ENCODE measurements around the gene CT45A9.

DNA sequence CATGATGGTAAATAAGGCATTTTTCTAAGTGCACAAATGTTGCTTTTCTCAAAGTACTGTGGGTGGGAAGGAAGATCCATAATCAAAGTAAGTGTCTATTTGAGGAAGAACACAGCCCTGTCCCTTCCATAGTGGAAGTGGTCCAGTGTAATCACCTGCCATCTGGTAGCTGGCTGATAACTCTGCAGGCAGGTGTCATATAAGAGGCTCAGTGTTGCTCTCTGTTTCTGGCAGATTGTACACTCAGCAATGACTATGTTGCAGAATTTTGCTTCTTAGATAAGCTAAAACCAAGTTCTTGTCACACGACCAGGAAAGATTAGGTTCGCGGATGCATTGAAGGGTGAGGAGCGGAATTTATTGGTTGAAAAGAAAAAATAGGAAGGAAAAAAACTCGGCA lies 42.8 kb upstream of the CT45A9 start:
- TF ChIP-seq, protein P1, sequence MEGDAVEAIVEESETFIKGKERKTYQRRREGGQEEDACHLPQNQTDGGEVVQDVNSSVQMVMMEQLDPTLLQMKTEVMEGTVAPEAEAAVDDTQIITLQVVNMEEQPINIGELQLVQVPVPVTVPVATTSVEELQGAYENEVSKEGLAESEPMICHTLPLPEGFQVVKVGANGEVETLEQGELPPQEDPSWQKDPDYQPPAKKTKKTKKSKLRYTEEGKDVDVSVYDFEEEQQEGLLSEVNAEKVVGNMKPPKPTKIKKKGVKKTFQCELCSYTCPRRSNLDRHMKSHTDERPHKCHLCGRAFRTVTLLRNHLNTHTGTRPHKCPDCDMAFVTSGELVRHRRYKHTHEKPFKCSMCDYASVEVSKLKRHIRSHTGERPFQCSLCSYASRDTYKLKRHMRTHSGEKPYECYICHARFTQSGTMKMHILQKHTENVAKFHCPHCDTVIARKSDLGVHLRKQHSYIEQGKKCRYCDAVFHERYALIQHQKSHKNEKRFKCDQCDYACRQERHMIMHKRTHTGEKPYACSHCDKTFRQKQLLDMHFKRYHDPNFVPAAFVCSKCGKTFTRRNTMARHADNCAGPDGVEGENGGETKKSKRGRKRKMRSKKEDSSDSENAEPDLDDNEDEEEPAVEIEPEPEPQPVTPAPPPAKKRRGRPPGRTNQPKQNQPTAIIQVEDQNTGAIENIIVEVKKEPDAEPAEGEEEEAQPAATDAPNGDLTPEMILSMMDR (IDR thresholded peaks at IDR 0.05; ENCODE audit: insufficient read depth, low read depth, low read length) = no peak
- no peak for TF ChIP-seq EZH2 (IDR thresholded peaks at IDR 0.05; ENCODE audit: insufficient read depth, low read length)

All from astrocyte (in vitro differentiated cells and primary cell).